Cardiac septum (tissue), 1 donor: ENCODE data around the gene PANK2. TPM values are rescaled to one million over a fixed set of nuclear protein-coding genes. Genes with fewer than 3 reads are reported as not detected.
"Not testable (repeated sequence)": the region's sequence is repeated elsewhere in the genome, so short reads cannot be mapped to it uniquely, and the experiment has no call there.

ENCODE experiments used
- DNase-seq: peaks from one replicate; pipeline ENCODE4 v3.0.0-alpha.2; 2020; ENCODE audit warnings: low spot score
- intact Hi-C: fragments of 100-400 bp; cut with DNase I; formaldehyde crosslinking; loops from one replicate; pipeline ENCODE4 v1.14.0; 2022
- long read RNA-seq: library from polyadenylated mRNA; unstranded; transcript quantifications from one replicate; pipeline ENCODE4 v2.0.0, GENCODE V29; 2021
- total RNA-seq: library from RNA; stranded (reverse); fragmentation: NEBNext Ultra II Directional; extraction: Animal tissue kit (Norgen Biotek cat#: 25700); gene quantifications from one replicate; pipeline ENCODE4 v1.2.1, GENCODE V29; 2021
- donor health status: DM: no; HTN: no; CAD: no.

Gene PANK2
- total RNA-seq, result 21.5 TPM
- long read RNA-seq, transcript PANK2-201 (7 exons, 2,280 nt), result major isoform, 18 of 47 reads
- long read RNA-seq, partial matches to known transcripts, result 5 of 47 reads
- long read RNA-seq, other reads (novel, unspliced or antisense), result 21 of 47 reads

DNA sequence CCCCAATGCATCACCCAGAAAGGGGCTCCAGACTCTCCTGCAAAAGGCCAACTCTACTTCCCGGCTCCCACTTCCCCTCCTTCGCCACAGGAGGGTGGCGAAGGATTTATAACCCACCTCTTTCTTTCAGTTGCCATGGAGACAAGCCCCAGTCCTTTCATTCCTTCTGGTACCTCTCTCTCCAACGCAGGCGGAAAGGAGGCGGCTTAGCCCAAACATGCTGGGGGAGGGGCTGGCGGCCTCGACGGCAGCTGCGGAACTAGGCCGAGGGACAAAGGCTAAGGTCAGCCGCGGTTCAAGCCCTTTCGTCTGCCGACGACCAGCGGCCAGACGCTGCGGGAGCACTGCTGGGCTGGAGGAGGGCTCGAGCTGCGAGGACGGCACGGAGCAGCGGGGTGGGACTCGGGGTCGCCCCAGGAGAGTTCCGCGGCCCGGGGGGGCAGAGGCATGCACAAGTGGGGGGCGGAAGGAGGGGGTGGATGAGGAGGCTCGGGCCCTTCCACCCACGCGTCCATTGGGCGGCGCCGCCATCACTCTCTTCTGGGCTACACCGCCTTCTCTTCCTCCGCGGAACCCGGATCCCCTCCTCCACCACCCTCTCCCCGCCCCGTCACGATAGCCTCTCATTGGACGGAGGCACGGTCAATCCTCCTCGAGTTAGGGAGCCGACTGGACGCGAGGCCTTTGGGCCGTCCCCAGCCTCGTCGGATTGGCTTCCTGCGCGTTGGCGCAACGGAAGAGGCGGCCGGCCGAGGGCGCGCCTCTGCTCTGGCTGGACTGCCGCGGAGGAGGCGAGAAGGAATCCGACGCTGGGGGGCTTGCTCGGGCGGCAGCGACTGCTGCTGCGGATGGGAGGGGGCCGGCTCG is at the start of gene PANK2:
TSS of gene PANK2 (plus strand) at position 766 of the 867 bp plus-strand sequence.
- DNase-seq, result peak; percentile 100
- intact Hi-C loops, result loop anchor here (5.0 kb wide), 2 partner anchors 48 to 198 kb away; no protein-coding TSS in a partner anchor

DNA sequence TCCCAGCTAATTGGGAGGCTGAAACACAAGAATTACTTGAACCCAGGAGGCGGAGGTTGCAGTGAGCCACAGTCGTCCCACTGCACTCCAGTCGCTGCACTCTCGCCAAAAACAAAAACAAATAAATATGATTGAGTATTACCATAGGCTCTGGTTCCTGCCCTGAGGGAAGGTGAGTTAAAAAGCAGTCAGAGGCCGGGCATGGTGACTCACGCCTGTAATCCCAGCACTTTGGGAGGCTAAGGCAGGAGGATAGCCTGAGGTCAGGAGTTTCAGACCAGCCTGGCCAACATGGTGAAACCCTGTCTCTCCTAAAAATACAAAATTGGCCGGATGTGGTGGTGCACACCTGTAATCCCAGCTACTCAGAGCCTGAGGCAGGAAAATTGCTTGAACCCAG is 49.0 kb upstream of the PANK2 start:
- intact Hi-C loops, result loop anchor here (10.0 kb wide), 1 partner anchor 165 kb away; no protein-coding TSS in a partner anchor
- not testable (repeated sequence) for DNase-seq

DNA sequence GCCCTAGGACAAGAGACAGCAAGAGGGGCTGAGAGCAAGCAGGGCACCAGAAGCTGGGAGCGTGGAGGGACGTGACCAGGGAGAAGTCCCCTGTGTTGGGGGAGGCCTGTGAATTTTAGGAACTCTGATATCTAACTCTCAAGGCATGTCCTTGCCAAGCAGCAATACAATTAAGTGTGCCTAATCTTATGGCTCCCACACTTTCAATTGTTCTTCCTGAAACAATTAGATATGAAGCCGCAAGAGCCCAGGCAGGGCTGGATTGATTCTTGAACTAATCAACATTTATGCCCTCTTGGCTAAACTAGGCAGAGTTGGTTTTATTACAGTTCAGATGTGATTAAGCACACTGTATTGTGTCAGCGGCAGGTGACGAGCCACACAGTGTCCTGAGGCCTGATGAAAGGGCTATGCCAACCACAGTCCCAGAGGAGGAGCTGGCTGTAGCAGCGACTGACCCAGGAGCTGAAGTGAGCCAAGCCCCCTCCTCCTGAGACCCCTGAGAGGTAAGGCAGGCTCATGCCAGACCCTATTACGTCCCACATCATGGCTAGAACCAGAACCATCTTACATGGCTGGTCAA is 46.7 kb upstream of the PANK2 start:
- intact Hi-C loops, result loop anchor here (10.0 kb wide), 1 partner anchor 168 kb away; no protein-coding TSS in a partner anchor
- no peak for DNase-seq

DNA sequence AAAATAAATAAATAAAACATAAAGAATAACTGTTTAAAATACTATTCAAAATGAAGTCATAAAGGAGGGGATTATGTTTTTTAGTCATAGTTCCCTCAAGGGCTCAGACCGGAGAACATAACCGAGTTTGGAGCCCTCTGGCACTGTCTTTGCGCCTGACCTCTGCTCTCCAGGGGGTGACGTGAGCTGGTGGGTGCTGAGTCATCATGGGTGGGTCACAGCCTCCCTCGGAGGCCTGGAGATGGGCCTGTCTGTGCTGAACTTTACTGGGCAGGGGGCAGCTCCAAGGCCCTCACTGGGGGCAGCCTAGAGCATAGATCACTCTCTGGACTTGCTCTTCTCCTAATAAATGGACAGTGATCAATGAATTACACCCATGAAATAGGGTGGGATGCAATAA is 45.7 kb upstream of the PANK2 start:
- no peak for DNase-seq
- intact Hi-C loops, result loop anchor here (10.0 kb wide), 1 partner anchor 169 kb away; no protein-coding TSS in a partner anchor

DNA sequence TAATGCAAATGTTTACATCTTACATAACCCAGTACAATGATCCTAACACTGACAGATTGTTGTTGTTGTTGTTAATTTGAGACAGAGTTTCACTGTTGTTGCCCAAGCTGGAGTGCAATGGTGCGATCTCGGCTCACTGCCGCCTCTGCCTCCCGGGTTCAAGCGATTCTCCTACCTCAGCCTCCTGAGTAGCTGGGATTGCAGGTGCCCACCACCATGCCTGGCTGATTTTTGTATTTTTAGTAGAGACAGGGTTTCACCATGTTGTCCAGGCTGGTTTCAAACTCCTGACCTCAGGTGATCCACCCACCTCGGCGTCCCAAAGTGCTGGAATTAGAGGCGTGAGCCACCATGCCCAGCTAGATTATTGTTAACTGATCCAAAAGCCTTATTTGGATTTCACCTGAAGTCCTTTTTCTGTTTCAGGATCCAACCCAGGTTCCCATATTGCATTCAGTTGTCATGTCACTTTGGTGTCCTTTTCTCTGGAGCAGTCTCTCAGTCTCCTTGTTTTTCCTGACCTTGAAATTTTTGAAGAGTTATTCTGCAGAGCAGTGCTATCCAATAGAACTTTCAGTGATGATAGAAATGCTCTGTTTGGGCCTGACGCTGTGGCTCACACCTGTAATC is 45.1 kb upstream of the PANK2 start:
- not testable (repeated sequence) for DNase-seq
- intact Hi-C loops, result loop anchor here (10.0 kb wide), 1 partner anchor 169 kb away; no protein-coding TSS in a partner anchor

DNA sequence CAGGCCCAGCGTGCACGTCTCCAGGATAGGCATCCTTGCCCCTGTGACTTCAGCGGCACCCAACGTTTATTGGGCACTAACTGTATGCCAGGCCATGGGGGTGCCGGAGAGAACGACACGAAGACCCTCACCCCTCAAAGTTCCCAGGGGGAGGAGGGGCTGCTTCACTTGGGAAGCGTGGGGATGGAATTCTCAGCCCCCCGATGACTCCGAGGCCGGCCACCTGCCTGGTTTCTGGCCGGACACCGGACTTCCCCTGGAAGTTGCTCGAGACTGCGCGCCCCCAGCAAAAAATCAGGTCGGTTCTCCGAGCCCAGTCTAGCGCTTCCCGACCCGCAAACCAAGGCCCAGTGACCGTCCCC is 42.8 kb upstream of the PANK2 start:
- intact Hi-C loops, result loop anchor here (10.0 kb wide), 1 partner anchor 172 kb away; no protein-coding TSS in a partner anchor
- DNase-seq, result no peak

DNA sequence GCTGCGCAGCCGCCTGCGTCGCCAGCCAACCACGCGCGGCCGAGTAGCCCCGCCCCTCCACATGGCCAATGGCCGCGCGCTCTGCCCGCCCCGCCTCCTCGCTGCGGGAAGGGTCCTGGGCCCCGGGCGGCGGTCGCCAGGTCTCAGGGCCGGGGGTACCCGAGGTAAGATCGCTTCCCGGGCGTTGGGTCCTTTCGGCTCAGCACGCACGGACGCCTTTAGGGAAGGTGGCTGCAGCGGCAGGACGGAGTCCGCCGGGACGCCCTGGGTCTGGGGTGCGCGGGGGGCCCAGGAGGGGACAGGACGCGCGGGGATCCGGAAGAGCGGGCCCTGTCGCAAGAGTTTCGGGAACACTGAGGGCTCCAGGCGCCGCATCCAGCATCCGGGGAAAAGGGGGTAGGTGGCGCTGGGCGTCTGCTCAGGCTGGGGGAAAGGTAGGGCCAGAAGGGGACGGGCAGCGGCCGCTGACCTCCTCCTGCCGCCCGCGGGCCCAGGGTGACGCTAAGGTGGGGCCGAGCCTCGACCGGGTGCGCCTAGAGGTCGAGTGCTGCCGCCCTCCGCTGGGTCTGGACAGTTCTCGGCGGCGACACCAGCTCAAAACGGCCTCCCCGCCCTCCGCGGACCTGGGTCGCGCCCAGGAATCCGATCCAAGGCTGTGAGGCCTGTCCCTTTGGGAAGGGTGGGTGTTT is 42.3 kb upstream of the PANK2 start, which contains the start of gene MAVS:
TSS of gene MAVS (plus strand) at position 95 of the 689 bp plus-strand sequence. CDS start 7,791 bp downstream, outside the sequence.
- DNase-seq, result peak; percentile 96
- intact Hi-C loops, result loop anchor here (10.0 kb wide), 1 partner anchor 172 kb away; no protein-coding TSS in a partner anchor

DNA sequence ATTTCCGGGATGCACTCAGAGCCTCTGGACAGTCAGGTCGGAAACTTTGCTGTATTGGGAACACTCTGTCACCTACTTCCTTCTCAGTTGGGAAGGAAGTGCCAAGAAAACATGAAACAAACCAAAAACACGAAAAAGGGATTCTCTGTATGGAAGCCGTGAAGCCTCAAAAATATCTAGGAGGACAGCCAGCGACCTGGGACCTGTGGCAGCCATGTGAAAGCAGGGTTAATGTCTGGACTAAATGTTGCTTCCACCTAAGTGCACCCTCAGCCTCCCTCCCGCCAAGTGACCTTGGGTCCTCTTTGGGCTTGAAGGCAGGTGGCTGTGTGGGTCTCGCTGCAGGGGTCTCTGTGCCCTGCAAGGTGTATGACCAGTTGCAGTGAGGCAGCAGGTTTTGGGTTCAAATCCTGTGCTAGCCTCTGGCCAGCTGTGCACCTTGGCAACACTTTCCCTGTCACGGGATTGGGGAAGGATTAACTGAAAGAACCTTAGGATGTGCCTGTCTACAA is 41.7 kb upstream of the PANK2 start:
- intact Hi-C loops, result loop anchor here (10.0 kb wide), 1 partner anchor 173 kb away; no protein-coding TSS in a partner anchor
- DNase-seq, result no peak

DNA sequence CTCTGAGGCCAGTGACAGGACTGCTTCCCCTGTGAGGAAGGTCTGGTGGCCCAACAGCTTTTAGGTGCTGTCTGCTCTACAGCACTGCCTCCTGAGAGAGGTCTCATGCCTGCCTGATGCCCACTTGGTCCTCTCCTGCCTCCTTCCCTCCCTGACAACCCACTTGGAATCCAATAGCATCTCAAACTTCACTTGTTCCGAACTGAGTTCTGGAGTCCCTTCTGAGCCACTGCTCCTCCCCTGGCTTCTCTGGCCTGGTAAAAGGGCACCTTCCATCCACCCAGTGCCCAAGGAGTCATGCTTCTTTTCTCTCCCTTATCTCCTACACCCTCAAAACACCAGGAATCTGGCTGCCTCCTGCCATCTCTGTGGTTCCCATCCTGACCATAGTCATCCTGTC is 40.6 kb upstream of the PANK2 start:
- intact Hi-C loops, result loop anchor here (10.0 kb wide), 1 partner anchor 174 kb away; no protein-coding TSS in a partner anchor
- DNase-seq, result no peak

DNA sequence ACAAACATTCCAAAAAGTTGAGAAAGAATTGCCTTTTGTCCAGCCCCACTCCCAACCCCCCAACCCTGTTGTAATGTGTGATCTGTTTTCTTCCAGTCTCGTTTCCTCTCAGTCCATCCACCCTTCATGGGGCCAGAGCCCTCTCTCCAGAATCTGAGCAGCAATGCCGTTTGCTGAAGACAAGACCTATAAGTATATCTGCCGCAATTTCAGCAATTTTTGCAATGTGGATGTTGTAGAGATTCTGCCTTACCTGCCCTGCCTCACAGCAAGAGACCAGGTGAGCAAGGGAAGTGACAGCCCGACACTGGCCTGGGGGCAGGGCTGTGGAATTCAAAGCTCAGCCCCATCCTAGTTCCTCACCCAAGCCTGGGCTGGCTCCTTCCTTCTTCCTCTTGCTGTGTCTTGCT is 34.7 kb upstream of the PANK2 start:
- intact Hi-C loops, result loop anchor here (2.0 kb wide), 1 partner anchor 64 kb away; no protein-coding TSS in a partner anchor
- no peak for DNase-seq

DNA sequence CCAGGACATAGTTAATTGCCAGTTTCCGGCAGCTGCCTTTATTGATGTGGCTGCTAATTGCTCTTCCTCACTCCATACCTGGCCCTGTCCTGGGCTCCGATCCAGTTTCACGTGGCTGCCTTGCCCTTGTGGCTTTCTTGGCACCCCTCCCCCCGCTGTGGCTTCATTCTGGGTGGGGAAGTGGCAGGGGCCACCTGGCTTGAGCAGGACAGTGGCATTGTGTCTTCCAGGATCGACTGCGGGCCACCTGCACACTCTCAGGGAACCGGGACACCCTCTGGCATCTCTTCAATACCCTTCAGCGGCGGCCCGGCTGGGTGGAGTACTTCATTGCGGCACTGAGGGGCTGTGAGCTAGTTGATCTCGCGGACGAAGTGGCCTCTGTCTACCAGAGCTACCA is 31.8 kb upstream of the PANK2 start:
- DNase-seq, result no peak
- intact Hi-C loops, result no loop called here

DNA sequence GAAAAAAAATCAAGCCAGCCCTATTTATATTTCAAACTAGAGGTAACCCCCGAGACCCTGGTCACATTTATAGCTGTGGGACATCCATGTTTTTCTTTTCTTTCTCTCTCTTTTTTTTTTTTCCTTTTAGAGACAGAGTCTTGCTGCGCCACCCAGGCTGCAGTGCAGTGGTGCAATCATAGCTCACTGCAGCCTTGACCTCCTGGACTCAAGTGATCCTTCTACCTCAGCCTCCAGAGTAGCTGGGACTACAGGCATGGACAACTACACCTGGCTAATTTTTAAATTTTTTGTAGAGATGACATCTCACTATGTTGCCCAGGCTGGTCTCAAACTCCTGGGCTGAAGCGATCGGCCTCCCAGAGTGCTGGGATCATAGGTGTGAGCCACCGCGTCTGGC is 30.5 kb upstream of the PANK2 start:
- DNase-seq, result no peak
- intact Hi-C loops, result no loop called here

DNA sequence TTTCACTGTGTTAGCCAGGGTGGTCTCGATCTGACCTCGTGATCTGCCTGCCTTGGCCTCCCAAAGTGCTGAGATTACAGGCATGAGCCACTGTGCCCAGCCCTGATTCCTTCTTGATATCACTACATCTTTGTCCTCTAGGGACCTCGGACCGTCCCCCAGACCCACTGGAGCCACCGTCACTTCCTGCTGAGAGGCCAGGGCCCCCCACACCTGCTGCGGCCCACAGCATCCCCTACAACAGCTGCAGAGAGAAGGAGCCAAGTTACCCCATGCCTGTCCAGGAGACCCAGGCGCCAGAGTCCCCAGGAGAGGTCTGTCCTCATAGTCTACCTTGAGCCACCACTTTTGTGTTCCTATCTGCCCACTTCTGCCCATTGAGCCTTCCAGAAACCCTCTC is 28.0 kb upstream of the PANK2 start:
- intact Hi-C loops, result no loop called here
- DNase-seq, result no peak

DNA sequence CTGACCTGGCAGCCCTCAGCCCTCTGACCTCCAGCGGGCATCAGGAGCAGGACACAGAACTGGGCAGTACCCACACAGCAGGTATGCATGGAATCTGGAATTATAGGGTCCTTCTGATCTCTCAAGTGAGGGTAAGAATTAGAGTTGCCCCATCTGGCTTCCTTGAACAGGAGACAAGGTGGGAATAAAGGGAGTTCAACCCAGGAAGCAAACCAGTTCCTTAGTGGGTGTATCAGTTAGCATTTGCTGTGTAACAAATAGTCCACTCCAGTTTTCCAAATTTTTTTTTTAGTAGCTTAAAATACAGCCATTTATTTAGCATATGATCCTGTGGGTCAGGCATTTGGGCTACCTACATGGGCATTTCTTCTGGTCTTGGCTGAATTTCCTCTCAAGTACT is 26.9 kb upstream of the PANK2 start:
- intact Hi-C loops, result no loop called here

DNA sequence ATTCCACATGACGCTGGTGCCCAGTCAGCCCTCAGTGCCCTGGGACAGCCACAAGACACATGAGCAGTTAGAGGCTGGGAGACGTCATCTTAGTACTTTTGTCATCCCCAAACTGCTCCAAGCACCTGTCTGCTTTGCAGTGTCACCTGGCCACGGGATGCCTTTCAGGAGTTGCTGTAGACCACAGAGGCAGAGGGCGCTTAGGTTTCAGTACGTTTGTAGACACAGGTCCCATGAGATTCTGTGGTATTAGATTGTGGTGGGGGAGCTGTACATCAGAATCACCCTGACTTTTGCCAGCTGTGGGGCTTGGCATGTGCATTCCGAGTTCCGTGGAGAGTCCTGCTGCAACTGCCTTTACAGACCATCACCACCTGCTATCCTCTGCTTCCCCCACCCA is 25.9 kb upstream of the PANK2 start:
- intact Hi-C loops, result no loop called here
- no peak for DNase-seq

More for the DNA sequence above, 26.9 kb upstream of the PANK2 start:
- DNase-seq, result no peak

DNA sequence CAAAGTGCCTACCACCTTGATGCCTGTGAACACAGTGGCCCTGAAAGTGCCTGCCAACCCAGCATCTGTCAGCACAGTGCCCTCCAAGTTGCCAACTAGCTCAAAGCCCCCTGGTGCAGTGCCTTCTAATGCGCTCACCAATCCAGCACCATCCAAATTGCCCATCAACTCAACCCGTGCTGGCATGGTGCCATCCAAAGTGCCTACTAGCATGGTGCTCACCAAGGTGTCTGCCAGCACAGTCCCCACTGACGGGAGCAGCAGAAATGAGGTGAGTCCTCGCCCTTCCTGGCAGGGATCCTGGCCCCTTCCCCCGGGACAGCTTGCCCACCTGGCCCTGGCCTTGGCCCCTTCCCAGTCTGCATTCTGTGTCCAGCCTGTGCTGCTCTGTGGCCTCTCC is 24.7 kb upstream of the PANK2 start:
- intact Hi-C loops, result no loop called here
- no peak for DNase-seq

DNA sequence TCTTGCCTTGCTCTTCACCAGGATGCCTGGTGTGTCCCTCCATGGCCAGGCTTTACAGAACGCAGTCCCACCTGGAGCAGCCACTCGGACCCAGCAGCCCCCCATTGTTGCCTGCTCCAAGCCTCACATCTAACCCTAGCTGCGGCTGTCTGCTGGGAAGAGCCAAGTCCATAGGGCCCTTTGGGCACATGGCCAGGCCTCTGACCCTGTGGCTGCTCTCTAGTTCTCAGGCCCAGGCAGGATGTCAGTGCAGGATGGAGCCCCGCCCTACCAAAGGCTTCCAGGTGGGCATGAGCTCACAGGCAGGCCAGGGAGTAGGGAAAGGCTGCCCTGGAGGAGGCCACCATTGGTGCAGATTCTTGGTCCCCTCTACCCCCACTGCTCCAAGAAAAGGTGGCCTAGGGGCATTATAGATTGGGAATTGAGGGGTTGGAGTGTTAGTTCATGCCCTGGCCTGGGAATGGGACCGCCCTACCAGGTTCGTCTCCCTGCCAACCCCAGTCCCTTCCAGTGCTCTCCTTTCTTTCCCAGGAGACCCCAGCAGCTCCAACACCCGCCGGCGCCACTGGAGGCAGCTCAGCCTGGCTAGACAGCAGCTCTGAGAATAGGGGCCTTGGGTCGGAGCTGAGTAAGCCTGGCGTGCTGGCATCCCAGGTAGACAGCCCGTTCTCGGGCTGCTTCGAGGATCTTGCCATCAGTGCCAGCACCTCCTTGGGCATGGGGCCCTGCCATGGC is 23.9 kb upstream of the PANK2 start:
- intact Hi-C loops, result no loop called here
- no peak for DNase-seq

DNA sequence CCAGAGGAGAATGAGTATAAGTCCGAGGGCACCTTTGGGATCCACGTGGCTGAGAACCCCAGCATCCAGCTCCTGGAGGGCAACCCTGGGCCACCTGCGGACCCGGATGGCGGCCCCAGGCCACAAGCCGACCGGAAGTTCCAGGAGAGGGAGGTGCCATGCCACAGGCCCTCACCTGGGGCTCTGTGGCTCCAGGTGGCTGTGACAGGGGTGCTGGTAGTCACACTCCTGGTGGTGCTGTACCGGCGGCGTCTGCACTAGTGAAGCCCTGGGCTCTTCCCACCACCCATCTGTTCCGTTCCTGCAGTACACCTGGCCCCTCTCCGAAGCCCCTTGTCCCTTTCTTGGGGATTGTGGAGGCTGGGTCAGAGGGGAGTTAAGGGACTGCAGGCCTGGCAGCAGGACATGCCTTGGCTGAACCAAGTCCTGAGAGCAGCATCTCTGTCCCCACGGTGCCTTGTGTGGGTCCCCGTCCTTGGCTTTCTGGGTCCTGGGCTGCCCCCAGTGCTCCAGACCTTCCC is 23.2 kb upstream of the PANK2 start:
- intact Hi-C loops, result no loop called here
- DNase-seq, result no peak
